ENCODE results near the gene ZNF275.

DNA sequence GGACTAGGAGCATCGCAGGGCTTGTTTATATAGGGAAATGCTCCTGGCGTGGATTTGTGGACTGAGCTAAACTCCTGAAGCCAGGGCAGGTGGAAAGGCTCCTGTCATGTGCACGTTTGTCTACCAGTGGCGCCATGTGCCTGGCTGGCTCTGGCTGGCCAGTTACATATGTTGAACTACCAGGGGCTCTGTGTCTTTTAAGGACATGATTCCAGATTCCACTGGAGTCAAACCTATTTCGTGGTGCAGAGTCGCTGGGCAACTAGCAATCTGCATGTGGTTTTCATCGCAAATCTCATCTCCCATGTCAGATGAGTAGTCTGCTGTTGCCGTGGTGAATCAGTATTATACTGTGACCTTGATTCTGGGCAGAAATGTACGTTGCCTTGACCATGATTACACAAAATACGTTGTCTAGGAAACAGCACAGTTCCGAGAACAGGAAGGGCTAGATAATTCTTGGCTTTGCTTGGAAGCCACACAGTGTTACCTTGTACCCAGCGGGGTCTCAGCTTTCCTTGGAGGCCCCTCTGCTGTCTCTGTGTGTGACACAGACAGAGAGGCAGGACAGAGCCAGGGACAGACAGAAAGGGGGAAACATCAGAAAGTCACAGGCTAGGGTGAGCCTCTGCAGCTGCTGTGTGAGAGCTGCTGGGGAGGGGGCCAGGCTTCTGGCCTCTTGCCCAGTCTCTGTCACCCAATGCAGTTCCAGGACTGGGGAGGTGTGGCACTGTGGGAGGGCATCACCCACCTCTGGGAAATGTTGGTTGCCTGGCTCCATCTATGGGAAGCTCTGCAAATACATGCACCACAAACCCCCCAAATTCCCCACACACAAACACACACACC is 48.0 kb downstream of the ZNF275 start:
- TF ChIP-seq, protein P1, sequence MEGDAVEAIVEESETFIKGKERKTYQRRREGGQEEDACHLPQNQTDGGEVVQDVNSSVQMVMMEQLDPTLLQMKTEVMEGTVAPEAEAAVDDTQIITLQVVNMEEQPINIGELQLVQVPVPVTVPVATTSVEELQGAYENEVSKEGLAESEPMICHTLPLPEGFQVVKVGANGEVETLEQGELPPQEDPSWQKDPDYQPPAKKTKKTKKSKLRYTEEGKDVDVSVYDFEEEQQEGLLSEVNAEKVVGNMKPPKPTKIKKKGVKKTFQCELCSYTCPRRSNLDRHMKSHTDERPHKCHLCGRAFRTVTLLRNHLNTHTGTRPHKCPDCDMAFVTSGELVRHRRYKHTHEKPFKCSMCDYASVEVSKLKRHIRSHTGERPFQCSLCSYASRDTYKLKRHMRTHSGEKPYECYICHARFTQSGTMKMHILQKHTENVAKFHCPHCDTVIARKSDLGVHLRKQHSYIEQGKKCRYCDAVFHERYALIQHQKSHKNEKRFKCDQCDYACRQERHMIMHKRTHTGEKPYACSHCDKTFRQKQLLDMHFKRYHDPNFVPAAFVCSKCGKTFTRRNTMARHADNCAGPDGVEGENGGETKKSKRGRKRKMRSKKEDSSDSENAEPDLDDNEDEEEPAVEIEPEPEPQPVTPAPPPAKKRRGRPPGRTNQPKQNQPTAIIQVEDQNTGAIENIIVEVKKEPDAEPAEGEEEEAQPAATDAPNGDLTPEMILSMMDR (IDR thresholded peaks at IDR 0.05 in 4 of 5, conservative IDR thresholded peaks at IDR 0.05 in 1 of 5): no peak
- TF ChIP-seq POLR2A (IDR thresholded peaks at IDR 0.05): no peak
